NCI-H345 treated with DMSO at 0.1 percent for 48 hours (cell line): ENCODE data around the gene GBF1.
"Not testable (repeated sequence)": the region's sequence is repeated elsewhere in the genome, so short reads cannot be mapped to it uniquely, and the experiment has no call there.

ENCODE experiments used
- DNase-seq: peaks from one replicate; lab custom pipeline; 2025; ENCODE audit not compliant: unreplicated experiment; lab: John Stamatoyannopoulos, UW

GBF1 gene

DNA sequence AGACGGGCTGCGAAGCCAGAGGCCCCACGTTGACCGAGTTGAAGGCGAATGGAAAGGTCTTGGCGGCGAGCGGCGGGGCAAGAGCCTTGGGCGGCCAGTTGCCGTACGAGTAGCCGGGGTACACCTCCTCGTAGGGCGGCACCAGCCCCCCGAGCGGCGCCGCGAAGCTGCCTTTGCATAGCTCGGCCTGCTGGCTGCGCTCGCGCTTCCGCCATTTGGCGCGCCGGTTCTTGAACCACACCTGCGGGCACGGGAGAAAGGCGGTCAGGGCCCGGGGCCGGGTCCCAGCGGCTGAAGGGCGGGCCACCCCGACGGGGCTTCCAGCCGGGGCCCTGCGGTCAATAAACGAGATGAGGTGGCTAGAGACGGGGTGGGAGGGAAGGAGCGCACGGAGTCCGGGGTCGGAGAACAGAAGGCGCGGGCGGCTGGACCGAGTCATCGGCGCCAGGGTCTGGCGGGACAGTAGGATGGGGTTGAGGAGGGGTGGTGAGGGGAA is 14.4 kb upstream of the GBF1 start:
- DNase-seq = no peak

DNA sequence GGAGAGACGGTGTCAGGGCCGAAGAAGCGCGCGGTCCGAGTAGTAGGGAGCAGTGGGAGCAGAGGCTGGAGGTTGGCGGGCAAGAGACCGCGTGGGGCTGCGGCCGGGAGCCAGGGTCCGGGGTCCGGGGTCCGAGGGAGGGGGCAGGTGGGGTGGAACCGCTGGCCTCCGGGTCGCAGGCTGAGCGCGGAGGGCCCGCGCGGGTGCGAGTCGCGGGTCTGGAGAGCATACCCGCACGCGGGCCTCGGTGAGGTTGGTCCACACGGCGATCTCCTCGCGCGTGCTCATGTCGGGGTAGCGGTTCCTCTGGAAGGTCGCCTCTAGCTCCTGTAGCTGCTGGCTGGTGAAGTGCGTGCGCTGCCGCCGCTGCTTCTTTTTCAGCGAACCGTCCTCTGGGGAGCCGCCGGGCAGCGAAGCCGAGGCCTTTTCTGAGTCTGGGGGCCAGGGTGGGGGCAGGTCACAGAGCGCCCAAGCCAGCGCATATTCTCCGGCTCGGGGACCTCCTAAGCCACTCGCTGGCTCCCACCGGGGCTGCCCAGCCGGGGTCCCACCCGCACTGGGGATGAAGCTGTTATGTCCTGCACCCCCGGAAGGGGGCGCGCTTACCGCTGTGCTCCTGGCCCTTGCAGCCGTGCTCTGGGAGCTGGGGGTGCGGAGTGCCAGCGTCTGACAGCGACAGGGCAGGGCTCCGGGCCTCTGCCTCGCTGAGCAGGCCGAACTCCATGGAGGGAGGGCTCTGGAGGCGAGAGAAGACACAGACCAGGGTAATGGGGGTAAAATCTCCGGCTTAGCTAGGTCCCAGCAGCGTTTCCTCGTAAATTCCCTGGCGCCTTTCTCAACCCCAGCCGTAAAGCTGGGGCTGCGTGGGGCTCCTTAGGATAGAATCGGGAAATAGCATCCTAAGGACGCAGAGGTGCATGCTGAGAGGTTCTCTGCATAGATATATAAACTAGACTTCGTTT is 13.7 kb upstream of the GBF1 start:
- DNase-seq = no peak

DNA sequence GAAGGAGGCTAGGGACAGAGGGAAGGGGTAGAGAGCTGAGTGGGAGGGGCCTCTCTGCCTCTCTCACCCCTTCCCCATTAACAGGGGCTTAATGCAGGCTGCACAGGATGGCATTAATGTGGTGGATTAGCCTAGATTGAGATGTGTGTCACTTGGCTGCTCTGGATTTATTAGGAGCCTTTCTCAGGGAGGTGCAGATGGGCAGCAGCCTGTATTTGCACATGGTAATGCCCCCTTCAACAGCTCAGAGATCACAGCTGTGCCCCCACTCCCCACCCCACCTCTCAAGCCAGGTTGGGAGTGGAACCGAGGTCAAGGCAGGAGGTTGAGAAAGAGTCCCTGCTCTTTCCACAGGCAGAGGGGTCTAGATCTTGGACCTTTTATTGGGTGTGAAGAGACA is 11.3 kb upstream of the GBF1 start:
- no peak for DNase-seq

DNA sequence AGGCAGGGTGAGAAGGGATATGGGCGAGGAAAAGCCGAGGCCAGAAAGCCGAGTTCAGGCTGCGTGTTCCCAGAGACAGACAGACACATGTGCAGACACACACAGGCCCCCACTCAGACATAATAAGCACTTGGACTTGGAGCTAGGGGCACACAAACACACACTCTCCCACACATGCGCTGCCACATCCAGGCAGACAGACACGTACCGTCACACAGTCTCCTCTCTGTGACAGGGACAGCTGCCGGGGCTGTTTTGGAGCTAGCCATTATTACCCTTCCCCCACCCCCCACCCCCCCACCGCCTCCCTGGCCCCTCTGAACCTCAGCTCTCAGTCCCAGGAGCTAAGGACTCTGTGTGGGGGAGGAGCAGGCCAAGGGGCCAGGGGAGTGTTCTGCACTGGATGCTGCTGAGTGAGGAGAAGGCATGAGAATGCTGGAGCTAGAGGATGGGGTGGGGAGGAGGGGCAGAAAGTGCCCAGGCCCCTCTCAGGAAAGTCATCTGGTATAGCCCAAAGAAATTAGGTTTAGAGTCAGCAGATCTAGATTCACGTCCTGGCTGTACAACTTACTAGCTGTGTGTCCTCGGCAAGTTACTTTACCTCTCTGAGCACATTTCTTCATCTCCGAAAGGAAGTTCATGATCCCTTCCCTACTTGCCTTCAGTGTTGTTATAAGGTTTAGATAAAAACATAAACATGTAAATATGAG is 10.3 kb upstream of the GBF1 start:
- DNase-seq = no peak

DNA sequence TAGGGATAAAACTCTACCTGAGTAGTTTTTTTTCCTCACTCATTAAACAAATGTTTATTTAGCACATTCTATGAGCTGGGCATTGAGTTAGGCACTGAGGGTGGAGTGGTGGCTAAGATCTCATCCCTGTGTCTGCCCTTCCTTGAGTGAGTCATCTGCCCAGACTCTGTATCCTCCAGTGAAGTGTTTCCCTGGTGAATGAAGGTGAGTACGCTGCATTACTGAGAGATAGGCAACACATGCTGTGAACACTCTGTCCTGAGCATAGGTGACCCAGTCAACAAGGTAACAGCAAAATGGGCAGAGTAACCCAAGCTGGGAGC is 9.8 kb upstream of the GBF1 start:
- no peak for DNase-seq

DNA sequence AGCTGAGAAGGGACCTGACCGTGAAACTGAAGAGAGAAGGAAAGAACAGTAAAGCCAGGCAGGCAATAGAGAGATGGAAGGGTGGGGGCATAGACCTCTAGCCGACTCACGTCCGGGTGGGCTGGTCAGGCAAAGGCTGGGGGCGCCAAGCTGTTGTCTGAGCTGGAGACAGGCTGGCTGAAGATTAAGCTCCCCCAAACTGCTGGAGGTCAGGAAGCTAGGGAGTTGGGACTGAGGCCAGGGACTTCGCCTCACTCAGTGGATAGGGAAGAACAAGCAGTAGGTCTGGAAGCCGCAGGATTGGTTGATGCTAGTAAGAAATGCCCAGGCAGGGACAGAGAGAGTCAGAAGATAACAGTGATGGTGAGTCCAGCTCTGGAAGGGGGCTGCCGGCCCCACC is 9.3 kb upstream of the GBF1 start:
- DNase-seq = no peak

DNA sequence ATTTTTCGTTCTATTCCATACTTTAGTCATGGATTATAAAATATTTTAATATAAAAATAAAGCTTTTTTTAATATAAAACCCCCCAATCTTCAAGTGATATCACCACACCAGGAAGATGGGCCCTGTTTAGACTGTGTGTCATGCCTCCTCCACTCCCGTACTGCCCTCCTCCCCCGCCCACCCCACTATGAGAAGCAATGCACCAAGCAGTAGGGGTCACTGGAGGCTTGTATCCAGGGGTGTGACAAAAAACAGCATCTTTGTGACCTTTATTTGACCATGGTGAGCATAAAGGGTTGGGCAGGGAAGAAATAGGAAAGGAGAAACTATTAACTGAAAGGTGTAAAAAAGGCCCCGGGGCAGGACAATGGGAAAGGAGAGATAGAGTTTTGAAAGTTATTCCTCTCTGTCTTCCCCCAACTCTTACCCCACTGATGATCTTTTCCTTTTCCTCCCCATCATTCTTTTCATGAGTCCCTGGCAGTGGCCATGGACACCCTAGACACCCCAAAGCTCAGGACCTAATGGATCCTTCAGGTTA is 7.5 kb upstream of the GBF1 start:
- DNase-seq = no peak

DNA sequence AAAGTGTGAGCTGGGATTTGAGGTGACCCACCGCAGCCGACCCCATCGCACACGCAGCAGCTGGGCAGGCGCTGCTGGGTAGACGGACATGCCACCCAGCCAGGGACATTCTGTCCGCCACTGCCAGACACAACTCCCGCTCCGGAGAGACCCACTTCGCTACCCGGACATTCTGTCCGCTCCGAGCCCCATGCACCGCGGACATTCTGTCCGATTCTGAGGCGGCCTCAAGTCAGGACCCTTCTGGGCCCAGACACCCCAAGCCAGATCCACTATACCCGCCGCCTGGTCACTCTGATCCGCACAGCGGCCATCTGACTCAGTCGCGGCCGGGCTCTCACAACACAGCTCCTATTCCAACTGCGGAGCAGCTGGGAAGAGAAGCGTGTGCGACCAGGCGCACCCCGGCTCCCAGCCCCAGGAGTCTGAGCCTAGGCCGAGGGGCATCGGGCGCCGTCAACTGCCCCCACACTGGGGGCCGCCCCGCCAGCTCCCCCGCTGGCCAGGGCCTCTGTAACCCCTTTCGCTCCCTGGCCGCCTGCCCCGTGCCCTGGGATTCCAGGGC is 4.8 kb upstream of the GBF1 start:
- DNase-seq = no peak

DNA sequence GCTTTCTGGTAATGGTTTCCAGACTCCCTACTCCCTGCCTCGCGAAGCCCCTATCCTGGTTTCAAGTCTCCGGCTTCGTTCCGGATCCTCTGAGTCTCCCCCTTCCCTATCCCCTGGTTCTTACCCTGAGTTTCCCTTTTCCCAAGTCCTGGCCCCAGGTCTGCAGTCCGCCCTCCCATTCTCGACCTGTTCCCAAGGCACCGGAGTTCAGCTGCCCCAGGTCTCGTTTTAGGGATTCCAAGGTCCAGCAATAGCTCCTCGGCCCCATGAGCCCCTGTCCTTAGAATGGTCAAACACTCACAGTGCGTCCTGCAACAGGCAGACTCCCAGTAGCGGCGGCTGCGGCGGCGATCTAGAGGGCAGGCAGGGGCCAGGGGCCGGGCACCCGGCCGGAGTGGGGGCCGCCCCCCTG is 4.3 kb upstream of the GBF1 start:
- no peak for DNase-seq

DNA sequence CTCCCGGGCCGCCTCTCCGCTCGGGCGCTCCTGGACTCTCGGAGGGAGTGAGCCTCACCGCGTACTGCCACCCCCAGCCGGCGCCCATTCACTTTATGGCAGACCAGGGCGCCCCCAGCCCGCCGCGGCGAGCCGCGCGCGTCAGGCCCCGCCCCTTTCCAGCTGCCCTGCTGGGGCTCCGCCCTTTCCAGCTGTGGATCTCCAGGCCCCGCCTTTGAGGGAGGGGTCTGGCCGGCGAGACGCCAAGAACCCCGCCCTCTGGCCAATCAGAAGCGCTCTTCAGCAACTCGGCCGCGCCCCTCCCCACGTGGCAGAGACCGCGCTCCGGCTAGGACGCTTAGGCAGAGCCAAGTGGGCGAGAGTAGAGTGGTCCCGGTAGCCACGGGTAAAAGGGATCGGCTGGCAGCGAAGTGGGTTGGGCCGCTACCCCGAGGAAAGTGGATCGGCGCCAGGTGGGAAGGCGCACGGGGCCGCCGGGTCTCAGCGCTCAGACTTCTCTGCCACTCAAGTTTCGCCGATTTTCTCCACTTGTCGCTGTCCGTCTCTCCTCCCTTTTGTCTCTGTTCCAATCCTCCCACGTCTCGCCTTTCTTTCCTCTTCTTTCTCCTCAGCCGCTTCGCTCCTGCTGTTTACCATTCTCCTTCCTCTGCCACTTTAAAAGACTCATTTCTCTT is 3.8 kb upstream of the GBF1 start, which contains the start of gene PITX3:
Gene PITX3 (minus strand): TSS at position 69 of the 674 bp plus-strand sequence. CDS start 9,432 bp downstream, outside the sequence.
- peak; percentile 40 for DNase-seq

DNA sequence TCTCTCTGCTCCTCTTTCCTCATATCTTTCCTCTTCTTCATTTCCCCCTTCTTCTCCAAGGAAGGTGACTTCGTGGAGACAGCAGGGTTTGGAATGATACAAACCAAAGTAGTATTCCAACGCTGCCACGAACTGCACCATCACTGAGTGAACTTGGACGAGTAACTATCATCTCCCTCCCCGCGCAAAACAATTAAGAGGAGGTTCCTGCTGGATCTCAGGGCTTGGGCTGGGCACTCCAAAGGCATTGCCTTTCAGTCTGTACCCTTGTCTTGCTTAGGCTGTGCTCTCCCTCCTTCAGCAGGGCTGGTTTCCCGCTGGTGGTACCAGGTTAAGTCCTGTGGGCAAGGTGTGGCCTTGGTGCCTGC is 3.2 kb upstream of the GBF1 start:
- DNase-seq = no peak

DNA sequence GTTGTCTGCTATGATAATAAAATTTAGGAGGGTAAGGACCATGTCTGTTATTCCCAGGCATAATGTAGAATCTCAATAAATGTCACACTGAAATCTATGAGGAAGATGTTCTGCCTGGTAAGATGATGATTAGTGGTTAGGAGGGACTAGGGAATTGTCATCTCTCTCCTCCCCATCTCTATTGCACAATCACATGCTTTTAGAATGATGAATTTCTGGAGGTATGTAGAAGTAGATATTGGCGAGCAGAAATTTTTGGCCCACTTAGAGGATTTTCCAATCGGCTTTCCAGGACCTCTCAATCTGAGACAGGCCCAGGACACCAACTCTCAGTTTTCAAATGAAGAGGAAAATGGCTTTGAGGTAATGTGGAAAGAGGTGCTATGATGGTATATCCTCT is 2.0 kb upstream of the GBF1 start:
- no peak for DNase-seq

DNA sequence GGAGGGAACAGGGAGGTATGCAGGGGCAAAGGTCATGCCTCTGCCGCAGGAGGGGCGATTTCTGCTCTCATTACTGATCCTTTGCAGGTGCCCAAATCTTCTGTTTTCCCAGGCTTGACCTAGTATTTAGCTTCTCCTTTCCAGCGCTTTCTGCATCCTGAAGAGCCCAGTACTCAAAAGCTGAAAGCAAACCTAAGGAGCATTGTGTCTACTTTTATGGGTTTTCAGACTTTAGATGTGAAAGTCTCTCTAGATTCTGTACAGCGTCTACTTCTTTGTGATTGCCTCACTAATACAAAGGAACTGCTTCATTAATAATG is 560 bp downstream of the GBF1 start:
- DNase-seq = no peak

DNA sequence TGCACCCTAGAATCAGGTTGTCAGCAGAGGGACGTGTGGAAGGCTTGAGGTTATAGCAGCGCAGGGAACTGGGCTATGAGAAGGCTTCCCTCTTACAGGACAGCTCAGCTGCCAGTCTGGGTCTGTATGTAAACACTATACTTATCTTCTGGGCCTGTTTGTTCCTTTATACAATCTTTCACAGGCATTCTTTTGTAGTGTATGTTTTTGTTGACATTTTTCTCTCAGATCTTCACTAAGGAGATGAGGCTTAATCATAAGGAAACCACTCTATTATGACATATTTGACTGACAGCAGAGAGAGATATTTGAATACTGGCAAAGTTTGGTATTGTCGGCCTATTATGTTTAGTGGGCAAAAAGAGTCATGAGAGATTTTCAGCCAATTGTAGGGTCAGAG is 929 bp downstream of the GBF1 start:
- DNase-seq = no peak

DNA sequence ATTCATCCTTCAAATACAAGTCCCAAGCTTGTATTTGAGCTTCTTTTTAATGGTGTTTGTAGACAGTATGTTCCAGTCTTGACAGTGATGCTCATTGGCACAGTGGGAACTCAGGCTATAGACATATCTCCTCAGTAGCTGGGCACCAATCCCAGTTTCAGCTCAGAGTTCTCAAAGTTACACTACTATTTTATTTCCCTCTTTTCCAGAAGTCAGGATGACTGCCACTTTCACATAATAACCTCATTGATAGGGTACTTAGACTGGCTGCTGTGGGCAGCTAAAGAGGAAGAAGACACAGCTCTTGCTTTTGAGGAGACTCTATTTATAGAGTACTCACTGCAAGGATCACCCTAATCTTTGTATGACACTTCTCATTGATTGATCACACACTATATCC is 2.4 kb downstream of the GBF1 start:
- no peak for DNase-seq

DNA sequence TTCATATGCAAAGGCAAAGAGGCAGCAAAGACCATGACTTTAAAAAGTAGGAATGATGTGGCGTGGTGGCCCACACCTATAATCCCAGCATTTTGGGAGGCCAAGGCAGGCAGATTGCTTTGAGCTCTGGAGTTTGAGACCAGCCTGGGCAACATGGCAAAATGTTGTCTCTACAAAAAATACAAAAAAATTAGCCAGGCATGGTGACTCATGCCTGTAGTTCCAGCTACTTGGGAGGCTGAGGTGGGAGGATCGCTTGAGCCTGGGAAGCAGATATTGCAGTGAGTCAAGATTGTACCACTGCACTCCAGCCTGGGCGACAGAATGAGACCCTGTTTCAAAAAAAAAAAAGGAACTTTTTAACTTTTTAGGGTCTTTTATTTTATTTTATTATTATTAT is 7.2 kb downstream of the GBF1 start:
- DNase-seq = not testable (repeated sequence)

DNA sequence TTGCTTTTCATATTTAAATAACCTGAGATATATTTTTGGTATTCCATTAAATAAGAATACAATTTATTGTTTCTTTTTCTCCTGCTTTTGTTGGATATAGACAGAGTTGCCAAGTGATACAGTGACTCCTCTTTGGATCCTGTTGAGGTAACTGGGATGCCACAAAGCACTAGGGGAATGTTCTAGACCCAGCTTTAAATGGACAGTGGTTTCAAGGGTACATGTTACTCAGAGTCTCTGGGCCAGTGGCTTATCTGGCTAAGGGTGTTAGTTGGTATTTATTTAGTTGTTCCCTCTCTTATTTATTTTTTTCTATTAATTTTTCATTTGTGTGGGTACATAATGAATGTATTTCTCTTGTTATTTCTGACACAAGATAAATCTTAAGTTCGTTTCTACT is 9.1 kb downstream of the GBF1 start:
- no peak for DNase-seq

DNA sequence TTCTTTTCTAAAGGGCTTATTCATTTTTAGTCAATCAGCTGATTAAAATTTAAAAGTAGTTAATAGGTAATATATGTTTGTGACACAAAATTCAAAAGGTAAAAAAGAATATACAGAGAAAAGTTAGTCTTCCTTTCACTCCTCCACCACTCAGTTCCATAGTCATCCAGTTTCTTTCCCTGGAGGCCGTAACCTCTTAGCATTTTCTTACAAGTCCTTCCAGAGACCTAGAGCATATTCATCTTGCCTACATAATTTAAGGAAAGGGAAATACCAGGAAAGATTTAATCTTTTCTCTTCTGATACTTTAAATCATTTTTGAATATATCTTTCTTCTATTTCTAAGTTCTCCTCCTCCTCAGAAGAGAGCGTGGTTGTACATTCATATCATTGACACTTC is 10.1 kb downstream of the GBF1 start:
- DNase-seq = no peak

DNA sequence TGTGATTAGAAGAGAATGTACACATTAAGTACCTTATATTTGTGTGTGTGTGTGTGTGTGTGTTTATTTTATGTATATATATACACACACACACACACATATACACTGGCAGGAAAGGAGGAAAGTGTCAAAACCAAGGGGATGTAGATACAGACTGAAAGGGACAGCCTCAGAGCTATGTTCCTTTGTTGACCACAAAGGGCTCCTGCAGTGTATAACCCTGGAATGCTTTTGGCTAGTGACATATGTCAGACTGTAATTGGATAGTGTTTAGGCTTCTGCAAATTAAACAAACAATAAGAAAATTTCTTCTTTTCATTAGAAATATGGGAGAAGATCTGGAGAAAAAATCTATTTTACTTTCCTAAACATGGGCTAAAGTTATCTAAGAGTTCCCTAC is 15.9 kb downstream of the GBF1 start:
- DNase-seq = no peak

DNA sequence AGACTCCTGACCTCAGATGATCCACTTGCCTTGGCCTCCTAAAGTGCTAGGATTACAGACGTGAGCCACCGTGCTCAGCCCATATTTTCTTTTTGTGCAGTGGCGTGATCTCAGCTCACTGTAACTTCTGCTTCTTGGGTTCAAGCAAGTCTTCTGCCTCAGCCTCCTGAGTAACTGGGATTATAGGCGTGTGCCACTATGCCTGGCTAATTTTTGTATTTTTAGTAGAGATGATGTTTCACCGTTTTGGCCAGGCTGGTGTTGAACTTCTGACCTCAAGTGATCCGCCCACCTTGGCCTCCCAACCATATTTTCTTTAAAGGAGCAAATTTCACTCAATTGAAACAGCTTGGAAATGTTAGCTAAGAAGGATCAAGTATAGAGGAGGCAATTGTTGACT is 16.5 kb downstream of the GBF1 start:
- no peak for DNase-seq

DNA sequence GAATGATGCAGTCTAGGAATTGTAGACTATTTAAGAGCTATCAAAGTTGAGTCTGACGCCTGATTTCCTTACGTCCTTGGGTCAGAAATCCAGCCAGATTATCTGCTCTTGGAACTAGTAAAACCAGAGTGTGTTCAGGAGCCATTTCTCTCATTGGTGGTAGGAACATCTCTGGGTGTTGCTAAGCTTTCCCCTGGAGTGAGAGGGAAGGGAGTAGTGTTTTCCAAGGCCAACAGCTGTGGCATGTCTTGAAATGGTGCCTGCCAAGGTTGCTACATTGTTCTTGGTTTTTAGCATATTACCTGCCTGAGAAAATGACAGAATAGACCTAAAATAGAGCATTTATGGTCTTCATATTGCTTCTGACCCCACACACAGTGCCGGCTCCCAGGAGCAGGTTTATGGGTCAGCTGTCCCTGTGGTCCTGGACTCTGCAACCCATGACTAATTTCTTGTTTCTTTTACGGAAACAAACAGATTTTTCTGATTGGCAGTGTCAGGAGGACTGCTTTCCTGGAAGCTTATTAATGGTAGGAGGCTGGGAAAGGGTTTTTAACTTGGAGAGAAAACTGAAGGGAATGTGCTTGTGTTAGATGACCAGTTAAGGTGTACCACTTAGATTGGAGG is 17.5 kb downstream of the GBF1 start:
- no peak for DNase-seq
